ENCODE data around the gene TENM4. TPM values are rescaled to one million over a fixed set of nuclear protein-coding genes. Genes with fewer than 3 reads are reported as not detected.
A peak's percentile ranks its signal among the peaks of the same experiment; 100 is the strongest.
"Not testable (repeated sequence)": the region's sequence is repeated elsewhere in the genome, so short reads cannot be mapped to it uniquely, and the experiment has no call there.

The TENM4 gene
- total RNA-seq, 1 donor from 2014 or later: 112 TPM

- no peak for DNase-seq
These were observed 818.2 kb downstream of the TENM4 start for GRCh38 chr11:78622666-78623065.

- DNase-seq: no peak
These were observed 820.7 kb downstream of the TENM4 start for GRCh38 chr11:78620159-78620558.

GRCh38 chr11:78615724-78616123, 825.1 kb downstream of the TENM4 start:
- no peak for DNase-seq

- no peak for DNase-seq
These were observed 827.4 kb downstream of the TENM4 start for GRCh38 chr11:78613378-78613813.

- no peak for DNase-seq
These were observed 828.0 kb downstream of the TENM4 start for GRCh38 chr11:78612721-78613377.

- DNase-seq: not testable (repeated sequence)
These were observed 831.5 kb downstream of the TENM4 start for GRCh38 chr11:78609321-78609720.

GRCh38 chr11:78607696-78608095, 833.1 kb downstream of the TENM4 start:
- no peak for DNase-seq

GRCh38 chr11:78606667-78607066, 834.2 kb downstream of the TENM4 start:
- DNase-seq: no peak

GRCh38 chr11:78605296-78605695, 835.5 kb downstream of the TENM4 start:
- DNase-seq: no peak

GRCh38 chr11:78603792-78604191, 837.0 kb downstream of the TENM4 start:
- DNase-seq: no peak

Small RNAs within 50 kb of the gene (small RNA-seq; reads per million reads assigned to genes)
- gene MIR5579 (0.23 reads per million), gene MIR708 (184 reads per million, percentile 97 among the genes with 10 or more reads in this experiment)

Data from occipital lobe (tissue), 3 donors.